LoVo (cell line): ENCODE data around the gene MUSK.
A peak's percentile ranks its signal among the peaks of the same experiment; 100 is the strongest.

Source experiments
- DNase-seq: peaks from one replicate; pipeline ENCODE4 v3.0.0-alpha.2; 2016; ENCODE audit warnings: low spot score

Gene MUSK

DNA sequence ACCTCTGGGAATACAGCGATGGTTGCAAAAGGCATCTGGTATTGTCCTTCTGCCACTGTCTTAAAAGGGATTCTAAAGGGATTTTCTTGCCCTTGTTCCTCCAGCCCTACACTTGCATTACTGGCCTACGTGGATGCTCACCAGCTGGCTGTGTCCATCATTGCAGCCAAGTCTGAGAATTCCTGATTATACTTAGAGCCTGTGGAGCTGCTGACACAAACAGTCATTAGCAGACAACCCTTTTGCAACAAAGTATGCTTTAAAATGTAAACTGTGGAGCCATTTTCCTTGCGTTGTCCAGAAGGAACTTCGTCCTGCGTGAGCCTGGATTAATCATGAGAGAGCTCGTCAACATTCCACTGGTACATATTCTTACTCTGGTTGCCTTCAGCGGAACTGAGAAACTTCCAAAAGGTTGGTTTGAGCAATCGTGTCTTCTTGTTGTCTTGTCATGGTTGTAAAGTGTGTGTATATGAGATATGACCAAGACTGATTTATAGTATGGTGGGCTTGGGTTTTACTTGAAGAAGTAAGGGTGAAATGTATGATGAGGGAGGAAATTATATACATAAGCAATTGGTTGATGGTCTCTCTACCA, at the start of gene MUSK:
MUSK (plus strand) TSS at position 222 of the 598 bp plus-strand sequence; CDS start at position 336, 114 bp downstream.
- no peak for DNase-seq

DNA sequence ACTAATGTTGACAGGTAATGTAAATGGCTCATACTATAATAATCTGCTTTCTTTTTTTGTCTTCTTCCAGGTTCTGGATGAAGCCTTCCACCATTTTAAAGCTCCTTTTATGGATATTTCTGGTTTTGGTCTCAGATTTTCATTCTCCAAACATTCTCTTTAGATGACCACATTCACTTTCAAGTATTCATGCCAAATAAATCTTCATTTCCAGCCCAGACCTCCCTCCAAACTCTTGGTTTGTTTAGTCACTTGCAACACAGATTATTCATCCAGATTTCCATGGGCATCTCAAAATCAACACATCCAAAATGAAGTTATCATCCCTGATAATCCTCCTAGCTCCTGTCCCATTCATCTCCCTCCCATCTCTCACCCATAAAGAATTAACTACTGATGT, 48.8 kb upstream of the MUSK start:
- DNase-seq: no peak

DNA sequence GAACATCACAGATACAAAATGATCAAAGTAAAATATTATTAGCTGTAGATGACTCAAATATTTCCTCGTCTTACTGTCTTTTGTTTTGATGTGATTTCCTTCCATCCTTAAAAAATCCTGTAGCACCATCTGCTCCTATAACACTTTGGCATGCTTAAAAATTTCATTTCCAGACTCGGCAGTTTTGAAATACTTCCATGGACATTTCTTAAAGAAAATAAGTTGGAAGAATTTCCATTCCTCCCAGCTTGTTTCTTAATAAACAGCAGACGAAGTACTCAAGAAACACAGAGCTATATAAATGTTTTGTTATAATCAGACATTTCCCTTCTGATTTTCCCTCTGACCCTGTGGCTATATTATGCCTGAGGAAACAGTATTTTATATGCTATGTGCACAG, 47.9 kb upstream of the MUSK start:
- no peak for DNase-seq

DNA sequence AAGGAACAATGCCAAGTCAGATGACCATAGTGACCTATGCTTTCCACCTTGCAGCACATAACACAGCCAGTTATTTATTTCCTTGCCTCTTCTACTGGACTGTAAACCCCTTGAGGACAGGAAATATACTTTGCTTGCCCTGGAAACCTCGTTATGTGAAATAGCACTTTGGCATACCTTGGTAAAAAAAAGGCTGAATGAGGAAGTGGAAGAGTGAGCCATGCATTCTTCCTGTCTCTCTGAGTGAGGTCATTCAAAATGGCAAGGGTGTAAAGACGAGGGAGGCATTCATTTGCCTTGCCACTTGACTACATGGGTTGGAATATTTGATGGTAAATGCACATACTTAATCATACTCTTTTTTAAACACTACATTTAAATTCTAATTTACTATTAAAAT, 46.2 kb upstream of the MUSK start:
- no peak for DNase-seq

DNA sequence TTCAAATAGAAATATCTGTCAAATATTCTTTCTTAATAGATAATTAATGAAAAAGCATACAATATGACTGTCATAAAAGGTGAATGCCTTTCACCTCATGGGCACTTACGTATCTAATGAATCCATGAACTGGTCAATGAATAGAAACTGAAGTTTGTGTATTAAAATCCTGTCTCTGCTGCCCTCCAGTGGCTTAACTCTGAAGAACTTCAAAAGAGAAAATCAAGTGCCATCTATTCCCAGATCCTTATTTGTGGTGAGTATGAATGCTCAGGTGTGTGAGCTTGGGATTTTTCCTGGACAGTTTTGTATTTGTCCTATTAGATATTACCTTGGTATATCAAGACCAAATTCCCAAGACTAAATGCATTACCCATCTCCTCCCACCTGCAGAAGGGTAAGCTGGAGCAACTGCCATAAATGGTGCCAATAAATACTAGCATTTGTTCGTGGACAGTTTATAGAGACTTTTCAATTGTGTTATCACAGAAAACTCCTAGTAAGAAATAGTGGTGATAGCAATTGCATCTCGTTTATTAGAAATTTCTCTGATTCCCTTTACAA, 45.0 kb upstream of the MUSK start:
- peak; percentile 66 for DNase-seq

DNA sequence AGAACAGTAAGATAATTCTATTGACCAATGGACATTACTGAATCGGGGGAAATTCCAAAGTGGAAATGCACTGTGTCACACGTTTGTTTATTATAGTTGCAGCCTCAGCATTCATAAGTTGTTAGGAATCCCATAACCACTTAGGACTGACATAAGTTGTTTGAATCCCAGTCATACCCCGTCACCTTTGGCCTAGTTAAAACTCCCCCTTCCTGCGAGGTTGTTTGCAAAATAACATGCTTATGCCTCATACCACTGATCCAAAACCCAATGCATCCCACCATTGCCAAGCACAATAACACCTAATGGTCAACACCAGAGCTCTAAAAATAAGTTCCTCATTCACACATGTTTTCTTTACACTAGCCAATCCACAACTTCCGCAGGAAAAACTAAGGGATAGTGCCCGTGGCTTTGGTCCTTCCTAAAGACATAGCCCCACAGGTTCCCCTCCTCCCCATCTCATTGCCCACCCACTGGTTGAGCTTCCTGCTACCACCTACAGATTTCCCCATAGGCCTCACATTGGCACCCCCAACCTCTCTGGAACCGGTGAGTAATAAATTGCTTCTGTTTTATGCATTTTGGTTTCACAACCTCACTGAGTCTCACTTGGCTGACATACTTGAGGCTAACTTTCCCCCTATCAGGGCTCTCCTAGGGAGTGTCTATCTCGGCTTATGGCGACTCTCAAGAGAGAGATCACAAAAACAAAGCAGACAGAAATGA, 42.3 kb upstream of the MUSK start:
- no peak for DNase-seq

DNA sequence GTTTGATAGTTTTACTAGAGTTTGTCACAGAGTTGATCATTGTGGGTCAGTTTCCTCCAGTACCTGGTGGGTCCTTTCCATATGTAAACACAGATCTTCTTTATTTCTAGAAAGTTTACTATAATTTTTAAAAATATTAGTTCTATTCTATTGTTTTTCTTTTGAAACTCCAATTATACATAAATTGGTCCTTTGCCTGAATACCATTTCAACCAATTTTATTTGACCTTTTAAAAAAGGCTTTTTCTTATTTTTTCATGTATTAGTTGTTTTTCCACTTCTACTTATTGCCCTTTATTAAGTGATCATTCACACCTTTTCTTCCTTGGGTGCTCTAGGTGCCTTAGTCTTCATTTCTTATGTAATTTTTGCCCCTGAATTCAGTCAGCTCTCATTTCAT, 33.0 kb upstream of the MUSK start:
- no peak for DNase-seq

DNA sequence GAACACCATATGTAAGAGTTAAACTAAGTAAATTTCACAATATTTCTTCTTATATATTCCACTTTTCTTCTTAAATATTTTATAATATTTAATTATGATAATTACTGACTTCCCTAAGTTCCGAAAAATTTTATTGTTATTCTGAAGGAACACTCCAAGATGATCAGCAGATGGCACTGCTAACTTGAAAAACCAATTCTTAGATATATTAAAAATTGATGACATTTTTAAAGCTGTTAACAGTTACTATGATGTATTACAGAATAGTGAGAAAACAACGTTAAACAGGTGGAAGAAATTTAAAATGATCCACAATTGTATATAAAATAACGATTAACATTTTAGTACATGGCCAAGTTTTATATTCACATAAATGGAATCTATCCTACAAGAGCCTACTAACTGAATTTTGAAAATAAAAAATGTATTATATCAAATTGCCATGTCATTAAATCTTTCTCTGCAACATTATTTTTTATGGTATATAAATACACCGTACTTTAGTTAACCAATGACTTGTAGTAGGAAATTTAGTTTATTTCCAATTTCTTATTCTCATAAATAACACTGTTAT, 30.1 kb upstream of the MUSK start:
- DNase-seq: peak; percentile 29

DNA sequence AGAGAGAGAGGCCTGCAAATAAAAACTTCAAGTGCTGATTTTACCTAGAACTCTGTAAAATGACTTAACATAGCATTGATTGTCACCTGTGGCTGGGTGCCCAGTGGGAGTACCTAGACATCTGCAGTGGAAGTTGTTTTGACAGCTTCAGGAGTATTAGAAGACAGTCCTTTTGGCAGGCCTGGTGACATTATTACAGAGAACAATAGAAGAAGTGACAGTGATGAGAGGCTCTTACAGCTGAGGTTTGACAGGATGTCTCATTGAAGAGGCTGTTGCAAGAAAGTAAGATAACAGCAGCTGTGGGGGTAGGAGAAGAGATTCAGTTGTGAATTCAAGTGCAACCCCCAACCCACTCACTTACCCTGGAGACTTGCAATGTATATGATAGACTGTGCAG, 27.9 kb upstream of the MUSK start:
- DNase-seq: no peak

DNA sequence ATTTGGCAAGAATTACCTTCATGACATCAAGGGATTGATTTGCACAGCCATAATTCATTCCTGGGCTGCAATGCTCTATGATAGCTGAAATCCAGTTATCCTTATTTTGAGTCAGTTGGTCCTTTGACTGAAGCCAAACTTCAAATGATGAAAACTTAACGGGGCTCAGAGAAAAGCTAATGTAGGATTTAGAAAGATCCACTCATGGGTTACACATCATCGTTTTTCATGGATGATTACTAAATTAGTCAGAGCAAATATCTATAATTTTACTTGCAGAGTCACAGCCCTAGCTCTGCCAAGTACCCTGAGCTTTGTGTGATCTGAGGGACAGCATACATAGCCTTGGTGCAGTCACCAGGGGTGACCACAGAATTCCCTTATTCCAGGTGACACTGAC, 27.3 kb upstream of the MUSK start:
- no peak for DNase-seq

DNA sequence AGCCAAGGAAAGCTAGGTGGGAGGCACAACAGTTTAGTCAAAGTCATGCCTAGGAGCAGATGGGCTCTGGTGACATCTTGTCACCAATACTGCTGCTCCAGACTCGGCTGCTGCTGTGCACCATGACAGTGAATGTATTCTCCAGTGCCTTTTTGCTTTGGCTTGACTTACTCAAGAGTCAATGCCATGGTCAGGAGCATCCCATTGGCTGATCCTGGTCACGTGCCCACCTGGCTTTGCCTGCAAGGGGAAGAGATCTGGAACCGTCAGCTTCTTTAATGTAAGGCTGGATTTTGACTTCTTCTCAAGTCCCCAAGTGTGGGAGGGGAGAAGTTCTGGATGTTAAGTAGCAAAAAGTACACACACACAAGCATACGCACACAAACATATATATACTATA, 19.9 kb upstream of the MUSK start:
- no peak for DNase-seq

DNA sequence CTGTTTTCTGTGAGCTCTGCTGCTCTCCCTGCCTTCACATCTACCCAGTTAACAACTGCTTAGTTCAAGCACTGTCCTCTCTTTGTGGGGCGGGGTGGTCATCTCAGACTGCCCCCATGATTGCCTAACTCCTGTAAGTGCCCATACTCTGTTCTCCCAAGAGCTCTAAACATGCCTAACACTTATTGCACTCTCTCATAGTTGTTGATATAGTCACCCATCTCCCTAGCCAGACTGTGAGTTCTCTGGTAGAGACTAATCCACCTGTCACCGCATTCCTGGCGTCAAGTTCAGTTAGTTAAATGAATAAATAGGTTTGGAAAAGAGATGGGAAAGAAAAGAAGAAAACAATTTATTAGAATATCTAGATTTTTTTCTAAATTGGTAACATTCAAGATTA, 18.3 kb upstream of the MUSK start:
- DNase-seq: no peak

DNA sequence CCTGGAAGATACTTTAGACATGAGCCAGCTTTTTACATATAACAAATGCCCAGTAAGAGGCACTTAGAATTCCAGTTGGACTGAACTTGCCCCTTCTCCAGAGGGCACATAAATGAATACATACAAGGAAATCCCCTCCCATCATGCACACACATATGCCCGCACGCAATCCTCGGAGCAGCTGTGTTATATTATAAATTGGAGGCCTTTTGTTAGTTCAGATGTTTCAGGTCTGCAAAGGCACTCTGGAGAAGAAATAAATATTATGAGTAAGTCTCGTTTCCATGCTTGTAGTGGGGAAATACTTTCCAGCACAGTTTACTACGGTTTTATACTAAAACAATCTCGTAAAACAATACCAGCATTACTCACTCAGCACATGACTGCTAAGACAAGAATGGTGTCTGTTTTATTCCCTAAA, 17.6 kb upstream of the MUSK start:
- peak; percentile 13 for DNase-seq

DNA sequence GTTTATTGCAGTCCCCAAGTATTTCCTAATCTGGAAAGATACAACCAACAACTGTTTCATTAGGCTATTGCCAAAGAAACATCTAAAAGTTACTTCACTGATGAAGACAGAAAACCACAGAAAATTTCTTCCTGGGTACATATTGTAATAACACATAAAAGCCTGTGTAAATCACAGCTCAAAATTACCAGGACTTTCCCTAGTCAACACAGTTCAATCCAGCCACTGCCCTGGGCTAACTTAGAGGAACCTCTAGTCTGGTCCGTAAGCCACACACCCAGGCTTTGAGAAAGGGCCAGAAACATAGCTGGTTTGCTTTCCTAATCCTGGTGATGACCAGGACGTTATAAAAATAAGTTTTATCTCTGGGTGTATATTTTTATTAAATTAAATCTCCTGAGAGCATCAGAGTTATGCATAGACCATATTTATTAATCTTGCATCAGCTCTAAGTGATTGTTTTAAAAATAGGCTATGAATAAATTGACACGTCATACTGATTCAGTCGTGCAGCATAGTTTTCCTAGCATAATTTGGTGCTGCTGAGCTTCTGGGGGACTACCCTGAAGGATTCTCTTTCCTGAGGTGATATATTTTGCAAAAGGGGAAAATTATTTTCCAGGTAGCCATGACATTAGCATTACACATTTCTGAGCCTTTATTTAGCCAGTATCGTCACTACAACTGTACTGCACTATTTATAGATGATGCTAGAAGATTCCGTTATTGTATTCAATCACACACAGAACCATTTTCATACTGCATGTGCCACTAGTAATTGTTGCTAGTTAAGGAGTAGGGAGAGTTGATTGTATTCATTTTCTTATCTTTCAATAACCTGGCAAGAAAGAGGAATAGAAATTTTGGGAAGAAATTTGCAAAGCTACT, 12.6 kb upstream of the MUSK start:
- no peak for DNase-seq

DNA sequence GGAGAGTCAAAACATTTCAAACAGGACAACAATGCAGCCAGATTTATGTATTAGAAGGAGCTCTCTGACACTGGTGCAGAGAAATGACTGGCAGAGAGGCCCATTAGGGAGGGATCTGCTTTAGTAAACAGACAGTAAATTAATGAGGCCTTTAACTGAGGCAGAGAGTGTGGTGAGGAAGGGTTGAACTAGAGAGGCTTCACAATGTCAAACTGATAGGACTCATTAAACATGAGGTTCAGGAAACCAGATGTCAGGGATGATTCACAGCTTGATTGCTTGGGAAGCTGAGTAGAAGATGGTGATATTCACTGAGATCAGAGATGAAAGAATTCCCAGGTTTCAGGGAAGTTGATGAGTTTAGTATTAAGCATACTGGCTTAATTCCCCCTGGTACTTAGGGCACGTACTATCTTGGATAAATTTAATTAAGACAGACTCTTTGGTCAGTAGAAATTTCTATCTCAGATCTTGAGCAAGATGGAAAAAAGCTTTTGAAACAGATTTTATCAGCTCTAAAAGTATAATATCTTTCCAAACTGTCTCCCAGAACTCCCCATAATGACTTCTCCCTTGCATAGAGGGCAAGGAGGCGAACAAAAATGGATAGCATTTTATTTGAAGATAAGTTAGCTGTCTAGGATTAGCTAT, 8.6 kb upstream of the MUSK start:
- DNase-seq: peak; percentile 7

DNA sequence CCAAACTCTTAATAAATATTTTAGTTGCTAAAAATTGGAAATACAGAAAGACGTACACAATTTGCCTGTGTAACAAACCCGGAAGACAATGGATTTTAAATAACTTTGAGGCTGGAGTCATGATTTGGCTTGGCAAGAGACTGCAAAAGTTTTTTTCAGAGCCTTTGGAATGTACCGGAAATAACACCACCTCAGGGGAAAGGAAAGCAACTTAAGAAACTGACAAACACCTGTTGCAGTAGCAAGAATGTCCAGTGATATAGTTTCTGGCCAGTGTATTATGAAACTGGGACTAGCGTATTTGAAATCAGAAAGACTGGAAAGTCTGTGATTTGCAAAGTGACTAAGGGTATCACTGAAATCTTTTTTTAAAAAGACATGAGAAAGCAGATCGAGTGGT, 842 bp downstream of the MUSK start:
- DNase-seq: no peak

DNA sequence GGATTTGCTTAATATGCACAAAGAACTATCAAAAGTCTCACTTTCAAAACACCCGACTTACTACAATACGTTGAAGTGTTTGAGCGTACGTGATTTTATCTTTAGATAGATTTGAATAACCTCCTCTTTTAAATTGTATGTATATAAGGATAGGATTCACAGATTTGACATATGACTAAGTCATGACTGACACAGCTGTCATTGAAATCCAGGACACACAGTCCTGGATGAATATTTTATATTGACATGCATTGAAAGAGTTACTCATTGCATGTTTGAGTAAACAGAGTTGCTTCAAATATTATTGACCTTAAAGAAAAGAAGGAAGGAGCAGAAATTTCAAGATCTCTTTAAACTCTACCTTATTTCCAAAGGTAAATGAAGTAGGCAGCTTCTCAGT, 3.3 kb downstream of the MUSK start:
- no peak for DNase-seq

DNA sequence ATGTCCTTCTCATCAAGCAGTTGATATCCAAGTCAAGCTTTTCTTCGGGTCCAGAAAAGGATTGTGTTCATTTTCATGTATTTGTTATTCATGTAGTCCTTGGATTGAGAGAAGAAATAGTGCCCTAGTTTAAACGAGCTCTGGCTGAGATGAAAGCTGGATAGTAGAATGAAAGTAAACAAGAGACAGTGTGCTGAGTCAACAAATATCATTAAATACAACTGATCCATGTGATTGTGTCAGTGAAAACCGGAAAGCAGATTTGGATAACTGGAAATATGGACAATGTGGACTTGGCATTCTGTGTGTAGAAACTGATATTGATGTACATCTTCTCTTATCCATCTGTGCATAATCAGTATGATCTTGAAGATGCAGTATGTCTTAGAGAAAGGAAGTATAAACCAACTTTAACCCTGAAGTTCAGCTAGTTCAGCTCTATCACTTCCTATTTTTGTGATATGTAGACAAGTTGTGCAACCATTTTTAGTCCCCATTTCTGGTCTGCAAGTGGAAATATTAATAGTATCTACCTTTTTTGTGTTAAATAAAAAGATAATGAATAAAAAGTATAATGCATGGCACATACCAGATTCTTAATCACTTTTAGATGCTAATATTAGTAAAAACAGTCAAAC, 4.4 kb downstream of the MUSK start:
- no peak for DNase-seq

DNA sequence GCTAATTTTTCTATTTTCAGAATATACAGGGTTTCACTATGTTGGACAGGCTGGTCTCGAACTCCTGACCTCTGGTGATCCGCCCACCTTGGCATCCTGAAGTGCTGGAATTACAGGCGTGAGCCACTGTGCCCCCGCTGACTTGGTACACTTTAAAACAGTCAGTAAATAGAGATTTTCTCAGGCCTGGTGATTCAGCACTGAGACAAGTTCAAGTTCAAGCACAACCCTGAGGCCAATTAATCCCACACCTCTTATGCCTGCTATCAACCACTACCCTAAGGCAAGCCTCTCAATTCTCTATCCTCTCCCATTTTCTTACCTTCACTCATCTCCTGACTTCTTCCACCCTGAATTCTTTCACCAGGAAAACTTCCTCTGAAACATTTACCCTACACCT, 18.9 kb downstream of the MUSK start:
- no peak for DNase-seq

DNA sequence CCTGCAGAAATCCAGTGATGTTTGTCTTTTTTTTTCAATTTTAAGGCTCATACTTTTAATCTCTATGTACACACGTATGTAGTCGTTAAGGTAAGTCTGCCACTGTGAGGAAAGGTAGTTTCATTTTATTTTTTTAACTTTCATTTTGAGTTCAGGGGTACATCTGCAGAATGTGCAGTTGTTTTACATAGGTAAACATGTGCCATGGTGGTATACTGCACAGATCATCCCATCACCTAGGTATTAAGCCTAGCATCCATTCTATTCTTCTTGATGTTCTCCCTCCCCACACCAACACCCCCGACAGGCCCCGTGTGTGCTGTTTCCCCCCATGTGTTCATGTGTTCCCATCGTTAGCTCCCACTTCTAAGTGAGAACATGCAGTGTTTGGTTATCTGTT, 19.7 kb downstream of the MUSK start:
- DNase-seq: no peak

DNA sequence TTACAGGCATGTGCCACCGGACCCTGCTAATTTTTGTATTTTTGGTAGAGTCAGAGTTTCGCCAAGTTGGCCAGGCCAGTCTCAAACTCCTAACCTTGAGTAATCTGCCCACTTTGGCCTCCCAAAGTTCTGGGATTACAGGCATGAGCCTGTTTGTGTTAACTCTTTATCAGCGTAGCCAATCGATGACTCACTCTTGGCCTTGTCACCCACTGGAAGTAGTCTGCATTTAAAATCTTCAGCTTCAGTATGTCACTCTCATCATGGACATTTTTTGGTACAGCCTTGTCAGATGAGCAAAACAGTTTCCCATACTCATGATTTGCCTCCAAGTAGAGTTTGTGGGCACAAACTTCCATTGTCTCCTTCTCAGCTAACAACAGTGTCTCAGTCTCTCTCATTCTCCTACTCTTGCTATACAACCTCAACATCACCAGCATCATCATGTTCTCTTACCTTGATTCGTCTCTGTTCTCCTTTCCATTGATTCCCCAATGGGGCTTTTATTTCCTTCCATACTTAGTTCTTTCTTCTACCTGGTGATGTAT, 22.5 kb downstream of the MUSK start:
- DNase-seq: no peak
